ENCODE data around the gene ARHGAP15. TPM values are rescaled to one million over a fixed set of nuclear protein-coding genes. Genes with fewer than 3 reads are reported as not detected.

The ARHGAP15 gene
- total RNA-seq, 1 donor from 2014 or later = not detected

GRCh38 chr2:143246246-143246645 lies 117.0 kb downstream of the ARHGAP15 start:
- TF ChIP-seq CTCF (IDR thresholded peaks at IDR 0.05; ENCODE audit: partially characterized antibody, unreplicated experiment) = no peak
- no peak for DNase-seq
- H3K9me3 Mint-ChIP-seq (ENCODE audit: unreplicated experiment) = no peaks in the 10 kb centered on the region
- H3K4me3 Mint-ChIP-seq (ENCODE audit: unreplicated experiment) = no peak overlapping the region
- H3K4me1 Mint-ChIP-seq (ENCODE audit: low read depth, unreplicated experiment) = no peaks in the 10 kb centered on the region
- H3K27ac Mint-ChIP-seq (ENCODE audit: unreplicated experiment) = no peak overlapping the region
- H3K27me3 Mint-ChIP-seq (ENCODE audit: unreplicated experiment) = no peaks in the 10 kb centered on the region
- H3K36me3 Mint-ChIP-seq (ENCODE audit: unreplicated experiment) = no peaks in the 10 kb centered on the region

- H3K36me3 Mint-ChIP-seq (ENCODE audit: unreplicated experiment) = no peaks in the 10 kb centered on the region
- no peak overlapping the region for H3K27ac Mint-ChIP-seq (ENCODE audit: unreplicated experiment)
- no peak for DNase-seq
- H3K9me3 Mint-ChIP-seq (ENCODE audit: unreplicated experiment) = no peaks in the 10 kb centered on the region
- H3K4me1 Mint-ChIP-seq (ENCODE audit: low read depth, unreplicated experiment) = no peaks in the 10 kb centered on the region
- TF ChIP-seq CTCF (IDR thresholded peaks at IDR 0.05; ENCODE audit: partially characterized antibody, unreplicated experiment) = no peak
- H3K4me3 Mint-ChIP-seq (ENCODE audit: unreplicated experiment) = no peak overlapping the region
- no peaks in the 10 kb centered on the region for H3K27me3 Mint-ChIP-seq (ENCODE audit: unreplicated experiment)
Observed at GRCh38 chr2:143246815-143247744, 117.9 kb downstream of the ARHGAP15 start.

- no peaks in the 10 kb centered on the region for H3K9me3 Mint-ChIP-seq (ENCODE audit: unreplicated experiment)
- TF ChIP-seq CTCF (IDR thresholded peaks at IDR 0.05; ENCODE audit: partially characterized antibody, unreplicated experiment) = no peak
- no peaks in the 10 kb centered on the region for H3K36me3 Mint-ChIP-seq (ENCODE audit: unreplicated experiment)
- DNase-seq = no peak
- H3K4me3 Mint-ChIP-seq (ENCODE audit: unreplicated experiment) = no peak overlapping the region
- no peak overlapping the region for H3K27ac Mint-ChIP-seq (ENCODE audit: unreplicated experiment)
- H3K4me1 Mint-ChIP-seq (ENCODE audit: low read depth, unreplicated experiment) = no peaks in the 10 kb centered on the region
- H3K27me3 Mint-ChIP-seq (ENCODE audit: unreplicated experiment) = no peaks in the 10 kb centered on the region
Observed at GRCh38 chr2:143248631-143249030, 119.4 kb downstream of the ARHGAP15 start.

GRCh38 chr2:143251681-143252080 lies 122.5 kb downstream of the ARHGAP15 start:
- no peak for DNase-seq
- H3K27ac Mint-ChIP-seq (ENCODE audit: unreplicated experiment) = no peak overlapping the region
- no peaks in the 10 kb centered on the region for H3K27me3 Mint-ChIP-seq (ENCODE audit: unreplicated experiment)
- TF ChIP-seq CTCF (IDR thresholded peaks at IDR 0.05; ENCODE audit: partially characterized antibody, unreplicated experiment) = no peak
- H3K9me3 Mint-ChIP-seq (ENCODE audit: unreplicated experiment) = no peaks in the 10 kb centered on the region
- H3K36me3 Mint-ChIP-seq (ENCODE audit: unreplicated experiment) = no peaks in the 10 kb centered on the region
- no peaks in the 10 kb centered on the region for H3K4me1 Mint-ChIP-seq (ENCODE audit: low read depth, unreplicated experiment)
- H3K4me3 Mint-ChIP-seq (ENCODE audit: unreplicated experiment) = no peak overlapping the region

Data from glutamatergic neuron (in vitro differentiated cells).